Adipocyte (in vitro differentiated cells): Measurements from ENCODE around the gene NKX2-3.

Experiments used
- DNase-seq: peaks from one replicate; pipeline ENCODE4 v3.0.0-alpha.2; 2015; ENCODE audit warnings: low read depth
- H3K27me3 ChIP-seq: replicated peaks from 2 replicates; pipeline ENCODE4 v1.7.0; 2013; ENCODE audit warnings: mild to moderate bottlenecking, low read length, moderate library complexity; ENCODE audit not compliant: control insufficient read depth, insufficient read depth
- H3K36me3 ChIP-seq: 2 replicates; pipeline ENCODE4 v1.7.0; 2013; ENCODE audit warnings: low read length, mild to moderate bottlenecking, moderate library complexity; ENCODE audit not compliant: control insufficient read depth, insufficient read depth, severe bottlenecking
- H3K4me1 ChIP-seq: 2 replicates; pipeline ENCODE4 v1.7.0; 2013; ENCODE audit warnings: mild to moderate bottlenecking, low read length, moderate library complexity; ENCODE audit not compliant: control insufficient read depth, insufficient read depth
- H3K4me3 ChIP-seq: 2 replicates; pipeline ENCODE4 v1.7.0; 2013; ENCODE audit warnings: mild to moderate bottlenecking, low read length, moderate library complexity
- H3K9ac ChIP-seq: 2 replicates; pipeline ENCODE4 v1.7.0; 2013; ENCODE audit warnings: mild to moderate bottlenecking, low read length, moderate library complexity
- H3K9me3 ChIP-seq: 2 replicates; pipeline ENCODE4 v1.7.0; 2013; ENCODE audit warnings: mild to moderate bottlenecking, low read length, moderate library complexity; ENCODE audit not compliant: control insufficient read depth

NKX2-3 gene

DNA sequence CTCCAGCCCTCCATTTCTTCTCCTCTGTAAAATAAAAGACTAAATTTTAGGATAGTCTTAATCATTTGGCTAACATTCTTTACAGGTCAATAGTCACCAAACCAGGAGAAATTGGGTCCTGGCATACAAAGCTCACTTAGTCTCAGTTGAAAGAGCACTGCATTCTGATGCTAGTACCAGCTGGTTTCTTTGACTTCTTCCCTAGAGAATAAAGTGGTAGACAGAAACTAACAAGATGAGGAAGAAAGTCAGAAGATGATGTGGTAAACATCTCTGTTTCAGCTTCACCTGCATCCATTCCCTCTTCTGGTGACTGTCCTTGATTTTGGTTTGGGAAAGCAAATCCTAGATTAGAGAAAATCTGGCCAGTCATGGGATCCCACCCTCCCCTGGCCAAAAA lies 37.2 kb downstream of the NKX2-3 start:
- Histone ChIP-seq H3K9me3 (no peaks in the 10 kb centered on the region), H3K9ac (no peak overlapping the region), H3K4me3 (no peak overlapping the region), H3K27me3 (peaks cover 18% of the 10 kb centered on the region), H3K4me1 (no peaks in the 10 kb centered on the region), H3K36me3 (no peaks in the 10 kb centered on the region)
- no peak for DNase-seq

DNA sequence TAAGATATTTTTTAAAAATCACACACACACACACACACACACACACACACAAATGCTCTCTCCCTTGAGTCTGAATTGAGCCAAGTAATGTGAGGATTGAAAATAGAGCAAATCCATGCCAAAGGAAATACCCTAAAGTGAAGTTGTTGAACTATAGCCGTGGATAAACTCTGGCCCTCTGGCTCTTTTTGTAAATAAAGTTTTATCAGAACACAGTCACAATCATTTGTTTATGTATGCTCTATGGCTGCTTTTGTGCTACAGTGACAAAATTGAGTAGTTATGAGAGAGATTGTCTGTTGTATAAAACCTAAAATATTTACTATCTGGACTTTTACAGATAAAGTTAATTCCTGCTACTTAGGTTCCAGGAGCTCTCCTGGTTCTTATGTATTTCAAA lies 39.1 kb downstream of the NKX2-3 start:
- Histone ChIP-seq H3K9me3 (no peaks in the 10 kb centered on the region), H3K36me3 (no peaks in the 10 kb centered on the region), H3K4me1 (no peaks in the 10 kb centered on the region), H3K9ac (no peak overlapping the region), H3K4me3 (no peak overlapping the region), H3K27me3 (peaks cover 18% of the 10 kb centered on the region)
- no peak for DNase-seq

DNA sequence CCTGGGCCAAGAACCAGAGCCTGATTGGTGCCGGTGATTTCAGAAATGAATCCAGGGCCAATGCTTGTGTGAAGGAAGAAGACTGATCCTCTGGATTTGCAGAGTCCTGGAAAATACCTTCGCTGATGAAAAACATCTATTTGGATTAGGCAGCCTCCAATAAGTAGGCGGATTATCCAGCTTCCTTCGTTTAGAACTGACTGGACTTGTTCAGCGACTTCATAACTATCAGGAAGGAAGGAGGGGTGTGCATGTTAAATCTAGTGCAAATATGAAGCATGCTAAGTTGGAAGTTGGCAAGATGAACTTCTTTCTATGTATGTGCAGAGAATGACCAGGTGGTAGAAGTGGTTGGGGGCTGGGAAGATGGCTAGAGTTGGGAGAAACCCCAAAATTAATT lies 41.0 kb downstream of the NKX2-3 start:
- Histone ChIP-seq H3K36me3 (no peaks in the 10 kb centered on the region), H3K27me3 (peaks cover 30% of the 10 kb centered on the region), H3K4me3 (no peak overlapping the region), H3K9ac (no peak overlapping the region), H3K4me1 (no peaks in the 10 kb centered on the region), H3K9me3 (no peaks in the 10 kb centered on the region)
- no peak for DNase-seq

DNA sequence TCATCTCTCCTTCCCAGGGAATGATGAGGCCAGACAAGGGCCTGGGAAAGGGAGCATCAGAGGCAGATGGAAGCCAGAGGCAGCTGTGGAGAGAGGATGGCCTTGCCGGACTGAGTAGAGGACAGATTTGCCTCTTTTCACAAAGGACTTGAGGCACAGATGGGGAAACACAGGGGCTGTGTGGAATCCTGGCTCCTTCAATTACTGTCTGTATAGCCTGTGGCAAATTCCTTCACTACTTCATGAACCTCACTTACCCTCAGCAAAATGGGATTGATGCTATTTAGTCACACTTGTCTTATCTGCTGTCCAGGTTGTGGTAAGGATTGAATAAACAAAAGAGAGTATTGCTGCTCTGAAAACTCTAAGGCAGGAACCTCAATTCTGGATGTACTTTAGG lies 47.2 kb downstream of the NKX2-3 start:
- Histone ChIP-seq H3K27me3 (peaks cover 55% of the 10 kb centered on the region), H3K4me3 (no peak overlapping the region), H3K9ac (no peak overlapping the region), H3K9me3 (no peaks in the 10 kb centered on the region), H3K4me1 (no peaks in the 10 kb centered on the region), H3K36me3 (no peaks in the 10 kb centered on the region)
- no peak for DNase-seq

DNA sequence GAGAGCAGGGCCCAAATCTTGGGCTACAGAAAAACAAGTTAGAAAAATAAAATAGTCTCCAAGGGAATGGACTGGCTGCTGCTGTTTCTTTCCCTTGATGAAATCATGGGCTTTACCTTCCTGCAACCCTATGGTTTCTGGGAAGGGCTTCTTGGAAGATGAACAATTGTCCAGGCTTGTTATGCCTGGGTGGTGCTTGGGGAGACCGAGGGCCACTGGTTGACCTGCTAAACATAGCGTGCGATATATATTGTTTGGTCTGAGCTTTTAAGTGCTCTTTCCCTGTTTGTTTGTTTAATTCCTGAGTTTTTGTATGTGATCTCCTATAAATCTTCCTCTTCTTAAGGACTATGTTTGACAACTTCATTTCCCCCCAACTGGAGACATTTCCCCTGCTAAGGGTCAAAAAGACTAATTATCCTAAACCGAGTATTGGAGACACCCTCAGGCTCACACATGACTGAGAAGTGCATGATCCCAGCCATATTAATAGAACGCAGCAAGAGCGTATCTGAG lies 49.6 kb downstream of the NKX2-3 start:
- peaks cover 68% of the 10 kb centered on the region for H3K27me3 ChIP-seq
- H3K9me3 ChIP-seq, result peaks cover 5% of the 10 kb centered on the region
- no peak for DNase-seq
- no peaks in the 10 kb centered on the region for H3K36me3 ChIP-seq
- H3K4me3 ChIP-seq, result no peak overlapping the region
- H3K4me1 ChIP-seq, result no peaks in the 10 kb centered on the region
- H3K9ac ChIP-seq, result no peak overlapping the region

DNA sequence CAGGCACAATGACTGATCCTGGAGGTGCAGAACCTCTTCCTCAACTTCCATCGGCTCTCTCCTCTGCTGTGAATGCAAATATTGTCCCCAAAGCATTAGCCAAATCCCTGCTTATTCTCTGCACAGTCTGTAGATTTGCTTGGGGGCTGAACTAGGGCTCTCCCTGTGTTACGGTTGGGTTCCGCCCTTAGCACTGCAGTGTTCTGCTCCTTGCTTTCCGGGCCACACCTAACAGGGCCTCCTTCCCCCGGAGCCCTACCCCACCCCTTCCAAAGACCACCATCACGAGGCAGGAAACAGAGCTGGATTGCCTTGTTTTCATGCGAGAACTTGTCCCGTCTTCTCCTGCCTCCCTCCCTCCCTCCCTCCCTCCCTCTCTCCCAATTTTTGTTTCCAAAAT lies 50.9 kb downstream of the NKX2-3 start:
- H3K36me3 ChIP-seq, result no peaks in the 10 kb centered on the region
- H3K4me3 ChIP-seq, result no peak overlapping the region
- H3K9me3 ChIP-seq, result peaks cover 5% of the 10 kb centered on the region
- H3K4me1 ChIP-seq, result no peaks in the 10 kb centered on the region
- DNase-seq, result no peak
- H3K9ac ChIP-seq, result no peak overlapping the region
- peaks cover 57% of the 10 kb centered on the region for H3K27me3 ChIP-seq
